ENCODE measurements around the gene SLIT3. TPM values are rescaled to one million over a fixed set of nuclear protein-coding genes. Genes with fewer than 3 reads are reported as not detected.

SLIT3 gene
- total and polyA plus RNA-seq, 9 of the 15 experiments (the other 6 are each of a cell fraction or from before 2014, with no cell fraction given): 0.01 to 0.04 TPM; not detected in 7

DNA sequence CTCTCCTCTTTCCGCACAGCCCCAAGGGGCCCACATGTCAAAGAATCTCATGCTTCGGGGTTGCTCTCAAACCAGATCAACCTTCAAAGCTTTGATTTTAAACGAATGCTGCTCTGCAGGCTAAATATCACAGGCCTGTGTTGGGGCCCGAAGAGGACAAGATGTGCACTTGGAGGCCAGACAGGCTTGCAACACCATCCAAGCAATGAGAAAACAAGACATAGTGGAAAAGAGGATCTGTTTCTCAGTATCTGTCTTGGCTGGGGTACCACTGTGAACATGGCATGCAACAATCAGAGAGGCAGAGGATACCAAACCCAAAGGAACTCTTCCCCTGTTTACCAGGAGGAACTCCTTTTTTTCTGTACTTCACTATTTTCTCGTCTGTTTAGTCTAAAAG is 321.8 kb downstream of the SLIT3 start (continued):
- TF ChIP-seq MED1 (CRISPR knock-in tag; IDR thresholded peaks at IDR 0.05; ENCODE audit: borderline replicate concordance) (no peak), NFRKB (IDR thresholded peaks at IDR 0.05; ENCODE audit: low read depth) (no peak), E2F3 (CRISPR knock-in tag; IDR thresholded peaks at IDR 0.05) (no peak), JUND (IDR thresholded peaks at IDR 0.05; ENCODE audit: borderline replicate concordance, low read depth, low read length) (no peak), JUND (tag; IDR thresholded peaks at IDR 0.05; ENCODE audit: borderline replicate concordance, low read depth, low read length) (no peak), ASH1L (IDR thresholded peaks at IDR 0.05; ENCODE audit: borderline replicate concordance, low read depth, partially characterized antibody) (no peak)
- TF ChIP-seq, protein P1, sequence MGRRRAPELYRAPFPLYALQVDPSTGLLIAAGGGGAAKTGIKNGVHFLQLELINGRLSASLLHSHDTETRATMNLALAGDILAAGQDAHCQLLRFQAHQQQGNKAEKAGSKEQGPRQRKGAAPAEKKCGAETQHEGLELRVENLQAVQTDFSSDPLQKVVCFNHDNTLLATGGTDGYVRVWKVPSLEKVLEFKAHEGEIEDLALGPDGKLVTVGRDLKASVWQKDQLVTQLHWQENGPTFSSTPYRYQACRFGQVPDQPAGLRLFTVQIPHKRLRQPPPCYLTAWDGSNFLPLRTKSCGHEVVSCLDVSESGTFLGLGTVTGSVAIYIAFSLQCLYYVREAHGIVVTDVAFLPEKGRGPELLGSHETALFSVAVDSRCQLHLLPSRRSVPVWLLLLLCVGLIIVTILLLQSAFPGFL (CRISPR knock-in tag; IDR thresholded peaks at IDR 0.05): no peak
- TF ChIP-seq, protein P2, sequence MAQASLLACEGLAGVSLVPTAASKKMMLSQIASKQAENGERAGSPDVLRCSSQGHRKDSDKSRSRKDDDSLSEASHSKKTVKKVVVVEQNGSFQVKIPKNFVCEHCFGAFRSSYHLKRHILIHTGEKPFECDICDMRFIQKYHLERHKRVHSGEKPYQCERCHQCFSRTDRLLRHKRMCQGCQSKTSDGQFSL (CRISPR knock-in tag; IDR thresholded peaks at IDR 0.05): no peak
- TF ChIP-seq, protein P2 (tag; IDR thresholded peaks at IDR 0.05): no peak

DNA sequence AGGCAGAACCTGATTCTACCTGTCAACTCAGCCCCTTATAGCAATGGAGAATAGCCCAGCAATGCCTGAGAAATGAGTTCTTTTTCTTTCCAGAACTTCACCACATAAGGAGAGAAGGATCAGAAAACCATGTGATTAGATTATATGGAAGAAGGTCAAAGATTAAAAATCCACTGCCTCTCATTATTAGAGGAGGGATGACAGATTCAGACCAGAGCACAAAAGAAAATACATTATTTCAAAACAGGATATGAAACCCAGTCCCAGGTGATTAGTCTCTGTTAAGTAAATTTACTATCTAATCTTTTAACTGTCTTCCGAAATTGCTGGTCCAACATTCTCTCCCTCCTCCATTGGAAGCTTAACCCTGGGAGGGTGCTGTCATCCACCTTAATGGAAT is 322.4 kb downstream of the SLIT3 start:
- FAIRE-seq (no peak), DNase-seq (ENCODE audit: extremely low read depth in 1 of 4, low spot score in 3 of 4) (no peak), ATAC-seq (no peak)
- Histone ChIP-seq H3K27me3 (ENCODE audit: control insufficient read depth in 2 of 2, insufficient read depth in 2 of 2, low read length in 2 of 2) (peaks cover 0 to 6% of the 10 kb centered on the region in 2 experiments; a peak in 1 of 5 replicates), H3K27ac (ENCODE audit: extremely low read depth, low read depth, low read length) (no peak overlapping the region), H3K36me3 (ENCODE audit: control insufficient read depth, insufficient read depth, low read length) (no peaks in the 10 kb centered on the region), H3K4me2 (ENCODE audit: insufficient read depth, low read length) (no peak overlapping the region), H3K9ac (ENCODE audit: insufficient read depth in 1 of 2, low read depth in 2 of 2, low read length in 2 of 2) (no peak overlapping the region), H2AFZ (ENCODE audit: low read depth, low read length) (no peak overlapping the region), H3K4me1 (replicated peaks in 1 of 2; ENCODE audit: control insufficient read depth in 2 of 2, insufficient read depth in 2 of 2, low read length in 2 of 2) (no peaks in the 10 kb centered on the region), H4K20me1 (replicated peaks; ENCODE audit: control insufficient read depth, insufficient read depth, low read length) (no peaks in the 10 kb centered on the region), H3K79me2 (ENCODE audit: control insufficient read depth, insufficient read depth, low read length) (no peaks in the 10 kb centered on the region), H3K9me3 (replicated peaks; ENCODE audit: control insufficient read depth, insufficient read depth, low read depth, low read length) (no peaks in the 10 kb centered on the region), H3K9me1 (ENCODE audit: control insufficient read depth, insufficient read depth, low read length) (no peaks in the 10 kb centered on the region), H3K4me3 (no peak overlapping the region)
- BruUV-seq (replicated peaks): no TSS peak
- ChIA-PET CTCF (ENCODE audit: low intra/inter-chr PET ratio) (no interaction called here), POLR2A (no interaction called here)
- in situ Hi-C loops (cut with MboI) (loop anchor here (25.0 kb wide), 1 partner anchor 1234 kb away; no protein-coding TSS in a partner anchor), intact Hi-C loops (cut with micrococcal nuclease) (no loop called here)
- 0% methylated on average over 1 of the region's 1 CpG for WGBS (ENCODE audit: insufficient coverage, low coverage, missing lambda C conversion rate)
- no peak for TF ChIP-seq POLR3G (IDR thresholded peaks at IDR 0.05; ENCODE audit: extremely low read depth, insufficient read length, insufficient replicate concordance)
- no peak for TF ChIP-seq POU5F1 (IDR thresholded peaks at IDR 0.05; ENCODE audit: borderline replicate concordance, low read depth, low read length, partially characterized antibody)
- TF ChIP-seq PRPF4 (IDR thresholded peaks at IDR 0.05; ENCODE audit: insufficient read depth, low read depth, low read length, poor library complexity, severe bottlenecking): no peak
- no peak for TF ChIP-seq NR2F6 (CRISPR knock-in tag; IDR thresholded peaks at IDR 0.05)
- no peak for TF ChIP-seq HMG20A (CRISPR knock-in tag; conservative IDR thresholded peaks at IDR 0.05)
